ENCODE results near the gene SLX4IP.

The SLX4IP gene

DNA sequence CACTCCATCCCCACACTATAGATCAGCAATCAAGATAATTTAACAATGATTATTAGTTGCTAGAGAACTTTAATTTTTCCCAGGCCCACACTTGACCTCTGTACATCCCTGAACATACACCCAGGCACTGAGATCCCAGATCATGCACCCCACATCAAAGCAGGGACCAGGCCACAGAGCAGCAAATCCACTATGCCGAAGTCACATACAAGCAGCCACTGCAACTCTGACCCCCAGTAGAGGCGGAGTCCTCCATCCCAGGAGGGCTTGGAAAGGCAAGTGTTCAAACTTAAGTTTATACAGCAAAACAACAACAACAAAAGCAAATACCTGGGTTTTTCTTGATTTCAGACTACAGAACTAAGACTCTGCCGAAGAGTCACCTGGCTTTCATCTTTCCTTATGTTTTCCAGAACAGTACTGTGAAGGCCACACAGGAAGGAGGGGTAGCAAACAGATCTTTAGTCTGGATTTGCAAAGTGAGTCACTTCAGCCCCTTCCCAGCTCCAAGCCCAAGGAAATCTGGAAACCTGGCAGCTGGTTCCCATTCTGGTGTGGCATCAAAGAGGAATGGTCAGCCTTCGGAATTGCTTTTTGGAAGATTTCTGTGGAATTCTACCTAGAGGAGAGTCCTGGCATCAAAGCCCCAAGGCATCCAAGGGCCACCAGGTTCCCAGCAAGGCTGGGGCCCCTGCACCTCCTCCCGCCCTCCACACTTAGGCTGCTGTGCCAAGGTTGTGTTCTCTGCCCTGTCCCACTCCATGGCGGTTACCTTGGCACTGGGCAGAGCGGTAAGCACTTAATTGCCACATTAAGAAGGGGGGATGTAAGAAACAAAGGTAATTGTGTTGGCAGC lies 231.3 kb downstream of the SLX4IP start:
- no peak for DNase-seq (ENCODE audit: low read depth)

DNA sequence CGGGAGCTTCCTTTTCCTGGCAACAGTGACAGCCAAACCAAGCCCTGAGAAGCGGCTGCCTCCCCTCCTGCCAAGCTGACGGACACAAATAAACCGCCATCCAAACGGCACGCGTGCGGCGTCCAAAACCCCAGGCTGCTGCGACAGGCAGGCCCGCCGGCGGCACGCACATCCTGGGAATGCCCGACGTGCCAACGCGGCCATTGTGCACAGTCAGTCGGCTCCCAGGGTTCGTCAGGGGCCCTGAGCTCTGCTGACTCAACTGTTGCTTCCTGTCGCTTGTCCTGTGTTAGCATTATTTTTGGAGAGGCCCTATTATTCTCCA lies 231.9 kb downstream of the SLX4IP start:
- no peak for DNase-seq (ENCODE audit: low read depth)

DNA sequence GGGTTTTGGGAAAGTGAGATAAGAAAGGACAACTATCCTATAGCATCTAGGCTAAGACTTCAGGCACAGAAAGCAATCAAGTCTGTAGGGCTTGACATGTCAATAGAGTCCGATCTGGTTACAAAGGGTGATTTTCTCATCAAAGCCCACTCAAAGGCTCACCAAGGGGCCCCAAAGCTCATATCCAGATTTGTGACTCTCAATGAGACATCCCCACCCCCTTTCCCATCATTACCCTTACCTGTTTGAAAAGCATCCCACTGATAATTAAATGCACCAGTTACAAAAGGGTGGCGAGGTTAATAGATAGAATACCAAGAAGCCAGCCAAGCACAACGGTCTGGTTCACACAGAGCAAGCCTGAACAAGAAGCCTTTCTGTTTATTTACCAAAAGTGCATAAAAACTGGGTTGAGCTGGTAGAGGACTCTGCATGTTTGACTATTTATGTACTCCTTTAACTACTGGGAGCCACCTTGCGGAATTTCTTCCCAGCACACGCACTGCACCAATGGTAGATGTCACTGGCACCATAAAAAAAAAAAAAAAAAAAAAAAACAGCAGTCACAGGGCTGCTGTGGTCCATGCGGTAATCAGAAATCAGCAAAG lies 232.6 kb downstream of the SLX4IP start:
- DNase-seq (ENCODE audit: low read depth), result no peak

- DNase-seq (ENCODE audit: low read depth), result no peak
These were observed 233.7 kb downstream of the SLX4IP start for GRCh38 chr20:10668677-10669368.

- no peak for DNase-seq (ENCODE audit: low read depth)
These were observed 234.8 kb downstream of the SLX4IP start for GRCh38 chr20:10669843-10670446.

DNA sequence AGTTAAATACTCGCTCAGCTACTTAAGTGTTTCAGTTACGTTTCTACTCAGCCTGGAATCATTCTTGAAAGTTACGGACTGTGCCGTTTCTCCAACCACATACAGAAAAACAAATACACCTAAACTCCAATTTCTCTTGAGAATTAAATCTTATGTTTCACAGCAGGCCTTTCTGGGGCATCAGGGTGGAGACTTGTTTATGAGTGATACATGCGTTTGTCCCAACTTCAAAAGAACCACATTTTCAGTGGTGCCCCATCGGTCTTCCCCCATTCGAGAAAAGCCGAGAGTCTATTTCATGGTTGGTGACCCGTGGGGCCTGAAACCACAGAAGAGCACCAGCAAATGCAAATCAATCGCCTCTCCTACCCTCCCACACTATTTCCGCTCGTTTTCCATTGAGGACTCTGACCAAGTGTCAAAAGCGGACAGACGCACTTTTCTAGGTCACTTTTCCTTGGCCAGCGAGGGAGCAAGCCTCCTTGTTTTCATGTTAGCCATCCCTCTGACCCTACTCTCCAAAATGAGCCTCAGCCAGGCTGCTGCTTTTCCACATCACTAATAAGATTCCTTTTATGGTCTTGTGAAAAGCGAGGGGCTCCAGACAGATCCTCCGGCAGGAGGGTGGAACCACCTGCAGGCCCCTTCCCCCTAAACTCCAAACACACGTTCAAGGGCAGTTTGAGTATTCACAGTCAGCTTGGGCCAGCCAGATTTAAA lies 235.6 kb downstream of the SLX4IP start:
- no peak for DNase-seq (ENCODE audit: low read depth)

DNA sequence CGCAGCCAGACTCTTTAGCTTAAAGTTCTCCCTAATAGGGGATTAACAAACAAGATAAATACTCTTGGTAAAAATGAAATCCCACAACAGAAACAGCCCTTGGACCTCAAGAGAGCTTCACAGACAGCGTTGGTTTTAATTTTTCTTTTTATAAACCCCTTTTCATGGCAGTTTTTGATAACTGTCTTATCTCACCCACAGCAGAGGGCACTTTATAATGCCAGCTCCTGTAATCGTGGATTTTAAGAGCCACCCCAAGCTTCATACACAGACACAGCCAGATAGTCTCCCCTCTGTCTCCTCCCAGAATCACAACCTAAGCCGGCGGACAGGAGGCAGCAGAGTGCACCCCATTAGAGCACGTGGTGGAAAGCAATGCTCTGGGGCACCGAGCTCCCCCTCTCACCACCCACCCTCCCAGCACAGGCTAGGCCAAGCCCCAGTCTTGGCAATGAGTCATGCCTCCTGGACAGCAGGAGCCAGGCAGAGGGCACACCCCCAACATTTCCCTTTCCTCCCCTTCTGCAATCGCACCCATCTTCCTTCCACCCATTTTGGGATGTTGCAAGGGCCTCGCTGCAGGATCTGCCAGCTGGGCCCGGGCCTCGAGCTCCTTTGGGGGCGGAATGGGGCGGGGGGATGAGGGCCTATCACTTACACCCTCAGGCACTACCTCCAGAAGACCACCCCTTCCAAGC lies 236.3 kb downstream of the SLX4IP start:
- DNase-seq (ENCODE audit: low read depth), result no peak

- DNase-seq (ENCODE audit: low read depth), result no peak
These were observed 237.0 kb downstream of the SLX4IP start for GRCh38 chr20:10671919-10672623.

DNA sequence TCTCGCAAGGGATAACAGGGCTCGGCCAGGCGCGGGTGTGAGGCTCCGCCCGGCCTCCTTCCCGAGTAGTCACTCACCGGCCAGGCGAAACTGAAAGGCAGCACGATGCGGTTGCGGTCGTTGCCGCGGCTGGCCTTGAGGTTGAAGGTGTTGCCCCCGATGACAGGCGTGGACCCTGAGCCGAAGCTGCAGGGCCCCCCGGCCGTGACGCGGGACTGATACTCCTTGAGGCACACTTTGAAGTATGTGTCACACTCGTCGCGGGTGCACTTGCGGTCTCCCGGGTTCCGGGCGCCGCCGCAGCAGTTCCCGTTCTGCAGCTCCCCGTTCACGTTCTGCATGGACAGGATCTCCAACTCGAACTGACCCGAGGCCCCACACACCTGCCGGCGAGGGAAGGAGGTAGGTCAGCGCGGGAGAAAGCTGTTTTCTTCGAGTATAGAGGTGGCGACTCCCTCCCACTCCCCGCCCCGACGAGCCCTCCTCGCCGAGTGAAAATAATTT lies 237.6 kb downstream of the SLX4IP start:
- DNase-seq (ENCODE audit: low read depth), result no peak

GRCh38 chr20:10673176-10673841 lies 238.2 kb downstream of the SLX4IP start:
- DNase-seq (ENCODE audit: low read depth), result no peak

DNA sequence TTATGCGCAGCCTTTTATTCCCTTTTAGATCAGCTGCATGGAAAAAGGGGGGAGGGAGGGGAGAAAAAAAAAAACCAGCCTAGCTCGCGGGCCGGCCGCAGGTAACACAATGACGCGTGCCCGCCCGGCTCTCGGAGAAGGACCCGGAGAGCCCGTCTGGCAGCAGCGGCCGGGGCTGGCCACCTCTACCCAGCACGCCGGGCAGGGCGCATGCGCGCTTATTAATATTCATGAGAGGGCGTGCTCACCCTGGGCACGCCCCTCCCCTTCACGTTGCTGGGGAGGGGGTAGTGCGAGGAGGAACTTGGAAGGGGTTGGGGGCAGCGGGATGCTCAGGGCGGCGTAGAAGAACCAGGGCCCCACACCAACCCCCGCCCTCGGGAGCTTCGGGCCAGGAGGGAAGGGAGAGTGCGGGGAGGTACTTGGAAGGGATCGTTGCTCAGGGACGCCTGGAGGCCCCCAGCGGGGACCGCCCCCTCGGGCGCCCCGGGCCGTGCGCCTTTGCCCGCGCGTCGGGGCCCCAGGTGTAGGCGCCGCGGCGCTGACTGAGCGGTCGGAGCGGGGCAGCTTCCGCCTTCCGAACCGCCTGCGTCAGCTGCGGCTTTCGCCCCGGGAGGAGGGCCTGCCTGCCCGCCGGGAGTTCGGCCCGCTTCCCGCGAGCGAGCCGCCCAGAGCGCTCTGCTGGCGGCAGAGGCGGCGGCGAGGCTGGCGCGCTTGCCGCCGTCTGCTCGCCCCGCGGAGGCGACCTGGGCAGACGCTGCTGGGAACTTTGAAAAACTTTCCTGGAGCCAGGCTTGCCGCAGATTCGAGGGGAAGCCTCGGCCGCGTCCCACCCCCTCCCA lies 239.0 kb downstream of the SLX4IP start, which contains the start of gene JAG1:
JAG1 (minus strand) TSS at position 158 of the 842 bp plus-strand sequence. CDS start 469 bp downstream, outside the sequence.
- DNase-seq (ENCODE audit: low read depth), result peak; percentile 60

DNA sequence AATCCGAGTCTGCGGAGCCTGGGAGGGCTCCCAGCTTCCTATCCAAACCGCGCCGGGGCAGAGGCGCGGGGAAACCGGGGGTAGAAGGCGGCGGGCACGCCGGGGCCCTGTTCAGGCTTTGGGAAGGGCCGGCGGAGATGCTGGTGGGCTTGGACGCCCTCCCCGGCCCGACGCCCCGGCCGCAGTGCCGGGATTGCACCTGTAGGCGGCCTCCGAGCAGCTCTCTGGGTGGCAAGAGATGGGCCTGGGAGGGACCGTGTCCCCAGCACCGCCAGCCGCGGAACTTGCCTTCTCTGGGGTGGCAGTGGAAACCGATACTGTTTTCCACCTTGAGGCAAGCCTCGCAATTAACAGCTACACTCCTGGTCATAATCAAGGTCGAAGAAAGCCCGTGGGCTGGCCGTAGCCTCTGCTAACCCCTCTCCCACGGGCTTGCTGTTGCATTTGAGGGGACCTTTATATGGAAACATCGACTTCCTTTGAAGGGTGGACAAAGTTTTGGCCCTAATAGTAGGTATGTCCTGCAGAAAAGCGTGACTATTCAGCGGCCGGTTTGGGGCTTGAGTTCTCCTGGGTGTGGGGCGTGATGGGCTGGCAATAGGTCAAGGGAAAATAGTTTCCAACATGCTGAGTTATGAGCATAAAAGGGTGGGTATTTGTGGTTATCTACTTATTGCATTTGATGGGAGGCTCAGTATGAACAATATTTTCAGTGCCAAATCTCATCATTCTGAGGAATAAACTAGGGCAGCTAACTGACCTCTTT lies 239.8 kb downstream of the SLX4IP start:
- no peak for DNase-seq (ENCODE audit: low read depth)

DNA sequence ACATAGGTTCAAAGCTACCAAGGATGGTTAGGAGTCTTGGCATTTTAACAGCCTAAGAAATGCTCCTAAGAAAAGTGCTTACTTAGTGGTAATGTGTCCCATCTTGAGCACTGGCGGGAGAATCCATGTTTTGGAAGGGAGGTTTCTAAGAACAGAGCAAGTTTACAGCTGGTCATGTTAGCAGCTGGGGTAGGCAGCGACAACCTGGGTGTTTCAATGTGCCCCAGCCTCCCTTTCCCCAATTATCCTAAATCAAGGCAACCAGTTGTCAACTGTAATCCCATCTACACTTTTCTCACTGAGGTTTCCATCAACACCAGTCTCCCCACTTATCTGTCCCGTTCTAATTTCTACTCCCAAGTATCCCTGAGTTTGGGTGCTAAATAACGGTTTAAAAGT lies 240.3 kb downstream of the SLX4IP start:
- DNase-seq (ENCODE audit: low read depth), result no peak

DNA sequence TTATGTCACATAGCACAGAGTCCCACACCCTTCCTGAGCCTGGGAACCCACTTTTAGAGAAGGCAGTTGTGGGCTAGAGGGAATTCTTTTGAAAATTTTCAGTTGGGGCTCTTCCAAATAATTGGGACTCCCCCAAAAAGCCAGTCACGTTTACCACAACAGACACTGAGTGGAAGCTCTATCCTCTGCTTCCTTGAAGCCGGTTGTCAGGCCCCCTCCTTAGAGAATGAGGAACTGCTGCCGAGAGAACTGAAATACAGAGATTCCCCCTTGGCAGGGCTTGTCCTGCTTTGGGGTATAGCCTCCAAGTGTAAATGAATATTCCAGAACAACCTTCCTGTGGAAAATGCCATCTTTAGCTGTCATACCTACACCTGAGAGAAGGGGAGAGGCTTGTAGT lies 241.4 kb downstream of the SLX4IP start:
- DNase-seq (ENCODE audit: low read depth), result no peak

All from GM04503 (cell line).